ENCODE data around the gene EIF4B. TPM values are rescaled to one million over a fixed set of nuclear protein-coding genes. Genes with fewer than 3 reads are reported as not detected.

Gene EIF4B
- total and polyA plus RNA-seq, 2 of the 8 experiments (the other 6 are each of a cell fraction or from before 2014, with no cell fraction given): 269 to 816 TPM

DNA sequence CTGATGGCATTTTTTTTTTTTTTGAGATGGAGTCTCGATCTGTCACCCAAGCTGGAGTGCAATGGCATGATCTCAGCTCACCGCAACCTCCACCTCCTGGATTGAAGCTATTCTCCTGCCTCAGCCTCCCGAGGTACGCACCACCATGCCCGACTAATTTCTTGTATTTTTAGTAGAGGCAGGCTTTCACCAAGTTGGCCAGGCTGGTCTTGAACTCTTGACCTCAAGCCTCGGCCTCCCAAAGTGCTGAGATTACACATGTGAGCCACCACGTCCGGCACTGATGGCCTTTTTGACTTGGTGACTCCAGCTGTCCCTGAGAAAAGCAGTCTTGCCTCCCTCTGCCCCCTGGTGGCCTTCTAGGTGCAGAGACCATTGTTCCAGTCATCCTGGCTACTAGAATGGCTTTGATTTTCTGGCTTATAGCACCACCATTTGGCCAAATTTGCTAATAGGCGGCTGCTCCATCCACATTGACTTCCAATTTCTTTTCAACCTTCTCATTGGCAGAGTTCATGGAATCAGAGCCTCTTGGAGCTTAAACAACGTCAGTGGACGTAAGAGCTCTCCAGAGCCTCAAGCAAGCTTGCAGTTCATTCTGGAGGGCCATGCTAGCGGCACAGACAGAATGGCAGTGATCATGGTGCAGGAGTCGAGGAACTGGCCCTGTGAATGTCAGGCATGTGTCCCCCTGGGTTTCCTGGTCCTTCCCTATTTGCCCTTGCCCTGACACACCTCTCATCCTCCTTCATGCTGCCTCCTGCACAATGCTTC lies 25.4 kb upstream of the EIF4B start (continued):
- TF ChIP-seq, protein P1, sequence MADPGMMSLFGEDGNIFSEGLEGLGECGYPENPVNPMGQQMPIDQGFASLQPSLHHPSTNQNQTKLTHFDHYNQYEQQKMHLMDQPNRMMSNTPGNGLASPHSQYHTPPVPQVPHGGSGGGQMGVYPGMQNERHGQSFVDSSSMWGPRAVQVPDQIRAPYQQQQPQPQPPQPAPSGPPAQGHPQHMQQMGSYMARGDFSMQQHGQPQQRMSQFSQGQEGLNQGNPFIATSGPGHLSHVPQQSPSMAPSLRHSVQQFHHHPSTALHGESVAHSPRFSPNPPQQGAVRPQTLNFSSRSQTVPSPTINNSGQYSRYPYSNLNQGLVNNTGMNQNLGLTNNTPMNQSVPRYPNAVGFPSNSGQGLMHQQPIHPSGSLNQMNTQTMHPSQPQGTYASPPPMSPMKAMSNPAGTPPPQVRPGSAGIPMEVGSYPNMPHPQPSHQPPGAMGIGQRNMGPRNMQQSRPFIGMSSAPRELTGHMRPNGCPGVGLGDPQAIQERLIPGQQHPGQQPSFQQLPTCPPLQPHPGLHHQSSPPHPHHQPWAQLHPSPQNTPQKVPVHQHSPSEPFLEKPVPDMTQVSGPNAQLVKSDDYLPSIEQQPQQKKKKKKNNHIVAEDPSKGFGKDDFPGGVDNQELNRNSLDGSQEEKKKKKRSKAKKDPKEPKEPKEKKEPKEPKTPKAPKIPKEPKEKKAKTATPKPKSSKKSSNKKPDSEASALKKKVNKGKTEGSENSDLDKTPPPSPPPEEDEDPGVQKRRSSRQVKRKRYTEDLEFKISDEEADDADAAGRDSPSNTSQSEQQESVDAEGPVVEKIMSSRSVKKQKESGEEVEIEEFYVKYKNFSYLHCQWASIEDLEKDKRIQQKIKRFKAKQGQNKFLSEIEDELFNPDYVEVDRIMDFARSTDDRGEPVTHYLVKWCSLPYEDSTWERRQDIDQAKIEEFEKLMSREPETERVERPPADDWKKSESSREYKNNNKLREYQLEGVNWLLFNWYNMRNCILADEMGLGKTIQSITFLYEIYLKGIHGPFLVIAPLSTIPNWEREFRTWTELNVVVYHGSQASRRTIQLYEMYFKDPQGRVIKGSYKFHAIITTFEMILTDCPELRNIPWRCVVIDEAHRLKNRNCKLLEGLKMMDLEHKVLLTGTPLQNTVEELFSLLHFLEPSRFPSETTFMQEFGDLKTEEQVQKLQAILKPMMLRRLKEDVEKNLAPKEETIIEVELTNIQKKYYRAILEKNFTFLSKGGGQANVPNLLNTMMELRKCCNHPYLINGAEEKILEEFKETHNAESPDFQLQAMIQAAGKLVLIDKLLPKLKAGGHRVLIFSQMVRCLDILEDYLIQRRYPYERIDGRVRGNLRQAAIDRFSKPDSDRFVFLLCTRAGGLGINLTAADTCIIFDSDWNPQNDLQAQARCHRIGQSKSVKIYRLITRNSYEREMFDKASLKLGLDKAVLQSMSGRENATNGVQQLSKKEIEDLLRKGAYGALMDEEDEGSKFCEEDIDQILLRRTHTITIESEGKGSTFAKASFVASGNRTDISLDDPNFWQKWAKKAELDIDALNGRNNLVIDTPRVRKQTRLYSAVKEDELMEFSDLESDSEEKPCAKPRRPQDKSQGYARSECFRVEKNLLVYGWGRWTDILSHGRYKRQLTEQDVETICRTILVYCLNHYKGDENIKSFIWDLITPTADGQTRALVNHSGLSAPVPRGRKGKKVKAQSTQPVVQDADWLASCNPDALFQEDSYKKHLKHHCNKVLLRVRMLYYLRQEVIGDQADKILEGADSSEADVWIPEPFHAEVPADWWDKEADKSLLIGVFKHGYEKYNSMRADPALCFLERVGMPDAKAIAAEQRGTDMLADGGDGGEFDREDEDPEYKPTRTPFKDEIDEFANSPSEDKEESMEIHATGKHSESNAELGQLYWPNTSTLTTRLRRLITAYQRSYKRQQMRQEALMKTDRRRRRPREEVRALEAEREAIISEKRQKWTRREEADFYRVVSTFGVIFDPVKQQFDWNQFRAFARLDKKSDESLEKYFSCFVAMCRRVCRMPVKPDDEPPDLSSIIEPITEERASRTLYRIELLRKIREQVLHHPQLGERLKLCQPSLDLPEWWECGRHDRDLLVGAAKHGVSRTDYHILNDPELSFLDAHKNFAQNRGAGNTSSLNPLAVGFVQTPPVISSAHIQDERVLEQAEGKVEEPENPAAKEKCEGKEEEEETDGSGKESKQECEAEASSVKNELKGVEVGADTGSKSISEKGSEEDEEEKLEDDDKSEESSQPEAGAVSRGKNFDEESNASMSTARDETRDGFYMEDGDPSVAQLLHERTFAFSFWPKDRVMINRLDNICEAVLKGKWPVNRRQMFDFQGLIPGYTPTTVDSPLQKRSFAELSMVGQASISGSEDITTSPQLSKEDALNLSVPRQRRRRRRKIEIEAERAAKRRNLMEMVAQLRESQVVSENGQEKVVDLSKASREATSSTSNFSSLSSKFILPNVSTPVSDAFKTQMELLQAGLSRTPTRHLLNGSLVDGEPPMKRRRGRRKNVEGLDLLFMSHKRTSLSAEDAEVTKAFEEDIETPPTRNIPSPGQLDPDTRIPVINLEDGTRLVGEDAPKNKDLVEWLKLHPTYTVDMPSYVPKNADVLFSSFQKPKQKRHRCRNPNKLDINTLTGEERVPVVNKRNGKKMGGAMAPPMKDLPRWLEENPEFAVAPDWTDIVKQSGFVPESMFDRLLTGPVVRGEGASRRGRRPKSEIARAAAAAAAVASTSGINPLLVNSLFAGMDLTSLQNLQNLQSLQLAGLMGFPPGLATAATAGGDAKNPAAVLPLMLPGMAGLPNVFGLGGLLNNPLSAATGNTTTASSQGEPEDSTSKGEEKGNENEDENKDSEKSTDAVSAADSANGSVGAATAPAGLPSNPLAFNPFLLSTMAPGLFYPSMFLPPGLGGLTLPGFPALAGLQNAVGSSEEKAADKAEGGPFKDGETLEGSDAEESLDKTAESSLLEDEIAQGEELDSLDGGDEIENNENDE (IDR thresholded peaks at IDR 0.05; ENCODE audit: insufficient replicate concordance, low read length): no peak
- no peak for TF ChIP-seq KDM4A (IDR thresholded peaks at IDR 0.05; ENCODE audit: low read depth, low read length, severe bottlenecking)
- TF ChIP-seq NRF1 (IDR thresholded peaks at IDR 0.05; ENCODE audit: low read depth, low read length): no peak
- TF ChIP-seq JUN (IDR thresholded peaks at IDR 0.05; ENCODE audit: low read depth, low read length): no peak
- TF ChIP-seq, protein P2, sequence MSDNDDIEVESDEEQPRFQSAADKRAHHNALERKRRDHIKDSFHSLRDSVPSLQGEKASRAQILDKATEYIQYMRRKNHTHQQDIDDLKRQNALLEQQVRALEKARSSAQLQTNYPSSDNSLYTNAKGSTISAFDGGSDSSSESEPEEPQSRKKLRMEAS (IDR thresholded peaks at IDR 0.05): no peak
- peak; percentile 67 for TF ChIP-seq TAF7 (optimal IDR thresholded peaks at IDR 0.05; ENCODE audit: borderline replicate concordance, low read depth, low read length)
- TF ChIP-seq SRF (IDR thresholded peaks at IDR 0.05; ENCODE audit: low read depth, low read length): no peak
- no peak for TF ChIP-seq CBX5 (IDR thresholded peaks at IDR 0.05; ENCODE audit: low read depth, low read length)
- no peak for TF ChIP-seq GABPA (IDR thresholded peaks at IDR 0.05; ENCODE audit: borderline replicate concordance, insufficient read depth, low read length)
